HG03095 (cell line): ENCODE results near the gene SPRR2D.
"Not testable (repeated sequence)": the region's sequence is repeated elsewhere in the genome, so short reads cannot be mapped to it uniquely, and the experiment has no call there.

Experiments
- ATAC-seq: cut with Tn5 transposase; IDR thresholded peaks from one replicate; pipeline ENCODE4 v1.9.1; 2021; ENCODE audit warnings: moderate library complexity; ENCODE audit not compliant: unreplicated experiment

Gene SPRR2D

GRCh38 chr1:153040950-153041631 lies at the start of gene SPRR2D:
TSS of gene SPRR2D (minus strand) at chr1:153041120. CDS start at chr1:153040346, 774 bp downstream.
- no peak for ATAC-seq

GRCh38 chr1:153087652-153088051 lies 46.7 kb upstream of the SPRR2D start:
- no peak for ATAC-seq

- ATAC-seq = no peak
Observed at GRCh38 chr1:153081736-153082135, 40.8 kb upstream of the SPRR2D start.

GRCh38 chr1:153072806-153073726 lies 32.1 kb upstream of the SPRR2D start:
- ATAC-seq = no peak

GRCh38 chr1:153071511-153071910 lies 30.6 kb upstream of the SPRR2D start, which contains the start of gene SPRR2B:
TSS of gene SPRR2B (minus strand) at chr1:153071611. CDS start at chr1:153070839, 772 bp downstream.
- ATAC-seq = no peak

- ATAC-seq = no peak
Observed at GRCh38 chr1:153070243-153070642, 29.3 kb upstream of the SPRR2D start.

GRCh38 chr1:153058826-153059784 lies 18.2 kb upstream of the SPRR2D start:
- ATAC-seq = no peak

GRCh38 chr1:153058154-153058553 lies 17.2 kb upstream of the SPRR2D start:
- no peak for ATAC-seq

GRCh38 chr1:153057375-153057774 lies 16.5 kb upstream of the SPRR2D start, which contains the start of gene SPRR2A:
TSS of gene SPRR2A (minus strand) at chr1:153057512. CDS start at chr1:153056735, 777 bp downstream.
- no peak for ATAC-seq

GRCh38 chr1:153056111-153056510 lies 15.2 kb upstream of the SPRR2D start:
- not testable (repeated sequence) for ATAC-seq

- no peak for ATAC-seq
Observed at GRCh38 chr1:153049211-153049610, 8.3 kb upstream of the SPRR2D start.

GRCh38 chr1:153035211-153035610 lies 5.7 kb downstream of the SPRR2D start:
- no peak for ATAC-seq

- ATAC-seq = no peak
Observed at GRCh38 chr1:153032677-153033308, 8.1 kb downstream of the SPRR2D start.

GRCh38 chr1:153032073-153032472 lies 8.8 kb downstream of the SPRR2D start:
- no peak for ATAC-seq

- ATAC-seq = no peak
Observed at GRCh38 chr1:153030895-153031294, 10.0 kb downstream of the SPRR2D start, which contains the start of gene SPRR1B. TSS of gene SPRR1B (plus strand) at chr1:153031203. CDS start at chr1:153032346, 1,143 bp downstream.

- ATAC-seq = no peak
Observed at GRCh38 chr1:153028766-153029165, 12.2 kb downstream of the SPRR2D start.

GRCh38 chr1:153025797-153026196 lies 15.1 kb downstream of the SPRR2D start:
- ATAC-seq = no peak

- no peak for ATAC-seq
Observed at GRCh38 chr1:153024413-153024812, 16.5 kb downstream of the SPRR2D start.

GRCh38 chr1:153023109-153023508 lies 17.8 kb downstream of the SPRR2D start:
- no peak for ATAC-seq

- ATAC-seq = not testable (repeated sequence)
Observed at GRCh38 chr1:153022340-153022739, 18.6 kb downstream of the SPRR2D start.
